T-helper 2 cell (primary cell): Measurements from ENCODE around the gene GPD2.
A peak's percentile ranks its signal among the peaks of the same experiment; 100 is the strongest.

Experiments used
- DNase-seq, 5 experiments: peaks; one replicate each; pipeline versions ENCODE4 v3.0.0 to v3.0.0-alpha.2; 2012 to 2022

Gene GPD2

DNA sequence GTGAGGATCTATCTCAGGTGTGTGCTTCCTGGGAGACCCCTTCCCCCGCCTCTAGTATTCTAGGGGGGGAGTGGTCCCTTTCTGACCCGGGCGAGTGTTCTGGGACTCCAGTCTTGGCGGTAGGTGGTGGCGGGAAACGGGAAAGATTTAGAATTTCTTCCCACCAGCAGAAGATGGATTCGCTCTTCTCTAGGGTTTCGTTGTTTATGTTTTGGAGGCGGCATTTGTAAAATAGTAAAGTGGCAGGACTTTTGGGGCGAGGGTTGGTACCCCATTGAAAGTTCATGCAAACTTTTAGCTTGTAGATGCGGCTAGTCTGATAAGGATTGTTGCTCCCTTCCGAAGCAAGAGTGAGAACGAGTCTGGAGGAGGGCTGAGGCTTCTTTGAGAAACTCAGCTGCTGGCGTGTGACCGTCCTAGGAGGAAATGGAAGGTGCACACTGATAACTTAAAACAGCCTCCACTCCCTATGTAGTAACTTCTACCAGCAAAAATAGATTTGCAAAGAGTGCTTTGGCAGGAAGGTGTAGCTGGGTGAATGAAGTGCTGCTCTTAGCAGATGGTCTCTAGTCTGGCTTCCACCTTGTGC is 412 bp downstream of the GPD2 start:
- DNase-seq = peak in 2 of 5 experiments; percentile 4 to 76

DNA sequence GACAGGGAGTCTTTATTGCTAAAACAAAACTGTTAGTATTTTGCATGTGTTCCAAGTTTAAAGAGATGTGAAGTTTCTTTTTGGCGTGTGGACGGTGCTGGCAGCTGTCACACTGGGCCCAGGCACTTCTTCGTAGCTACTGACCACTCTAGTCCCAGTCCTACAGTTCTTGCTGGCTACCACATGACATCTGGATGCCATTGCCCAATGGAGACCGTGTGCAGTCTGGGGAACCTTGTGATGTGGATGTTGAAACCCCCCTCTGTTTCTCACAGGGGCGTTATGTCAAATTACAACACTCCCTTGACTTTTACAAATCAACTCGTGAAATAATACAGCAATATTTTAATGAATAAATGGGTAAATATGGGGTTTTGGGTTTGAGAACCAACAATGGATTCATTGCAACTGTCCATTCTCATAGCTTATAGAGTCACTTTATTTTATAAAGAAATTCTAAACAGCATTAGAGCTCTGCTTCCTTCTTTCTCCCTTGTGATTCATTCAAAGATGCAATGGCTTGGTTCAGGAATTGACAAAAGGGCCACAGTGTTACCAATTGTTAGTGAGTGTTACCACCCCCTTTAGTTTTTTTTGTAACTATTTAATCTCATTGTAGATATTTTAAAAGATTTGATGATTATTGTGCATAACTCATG is 1.2 kb downstream of the GPD2 start:
- peak in 1 of 5 experiments; percentile 14 for DNase-seq

- DNase-seq = no peak
Observed at GRCh38 chr2:156437931-156438410, 1.8 kb downstream of the GPD2 start.

- no peak for DNase-seq
Observed at GRCh38 chr2:156443089-156443488, 6.9 kb downstream of the GPD2 start.

DNA sequence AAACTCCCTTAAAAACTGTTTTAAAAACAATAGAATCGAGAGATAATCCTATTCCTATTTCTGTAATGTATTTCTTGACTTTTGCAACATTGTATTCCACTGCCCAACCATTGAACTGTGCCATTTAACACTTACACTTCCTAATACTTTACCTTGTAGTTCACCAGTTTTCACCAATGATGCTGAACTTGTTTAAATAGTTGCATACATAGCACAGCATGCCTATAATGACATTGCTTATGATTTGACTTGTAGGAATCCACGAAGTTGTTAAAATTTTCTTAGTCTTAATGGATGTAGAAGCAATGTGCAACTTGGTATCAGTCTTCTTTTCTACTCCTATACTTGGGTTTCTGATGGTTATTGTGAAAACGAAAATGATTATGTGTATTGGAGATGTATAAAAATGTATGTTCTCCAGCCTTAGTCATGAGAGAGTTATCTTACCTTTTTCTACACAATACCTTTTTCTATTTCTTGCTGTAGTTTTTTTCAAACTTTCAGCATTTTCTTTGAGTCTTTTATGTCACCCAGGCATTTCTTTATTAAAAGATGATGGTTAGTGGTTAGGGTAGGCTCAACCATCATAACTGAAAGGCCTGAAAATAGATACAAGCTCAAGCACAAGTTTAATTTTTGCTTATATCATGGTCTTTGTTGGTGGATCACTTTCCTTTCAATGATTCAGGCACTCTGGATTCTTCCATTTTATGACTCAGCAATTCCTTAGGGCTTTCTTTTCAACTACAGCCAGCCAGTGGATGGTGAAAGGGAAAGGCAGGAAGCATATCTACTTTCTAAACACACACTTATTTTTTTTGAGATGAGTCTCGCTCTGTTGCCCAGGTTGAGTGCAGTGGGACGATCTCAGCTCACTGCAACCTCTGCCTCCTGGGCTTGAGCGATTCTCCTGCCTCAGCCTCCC is 9.4 kb downstream of the GPD2 start:
- no peak for DNase-seq

DNA sequence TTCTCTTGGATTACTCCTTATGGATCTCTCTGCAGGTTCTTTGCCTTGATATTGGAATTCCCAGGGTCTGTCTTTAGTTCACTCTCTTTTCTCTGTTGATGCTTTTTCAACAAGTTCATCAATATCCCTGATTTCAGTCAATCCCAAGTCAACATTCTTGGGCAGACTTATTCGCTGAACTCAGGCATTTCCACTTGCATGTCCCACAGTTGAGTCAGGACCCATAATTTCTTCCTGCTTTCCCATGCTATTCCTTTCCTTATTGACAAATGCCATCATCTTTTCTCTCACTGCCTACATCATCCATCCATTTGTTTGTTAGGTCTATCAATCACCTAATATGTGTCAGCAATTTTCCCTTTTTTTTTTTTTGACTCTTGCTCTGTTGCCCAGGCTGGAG is 11.6 kb downstream of the GPD2 start:
- no peak for DNase-seq

DNA sequence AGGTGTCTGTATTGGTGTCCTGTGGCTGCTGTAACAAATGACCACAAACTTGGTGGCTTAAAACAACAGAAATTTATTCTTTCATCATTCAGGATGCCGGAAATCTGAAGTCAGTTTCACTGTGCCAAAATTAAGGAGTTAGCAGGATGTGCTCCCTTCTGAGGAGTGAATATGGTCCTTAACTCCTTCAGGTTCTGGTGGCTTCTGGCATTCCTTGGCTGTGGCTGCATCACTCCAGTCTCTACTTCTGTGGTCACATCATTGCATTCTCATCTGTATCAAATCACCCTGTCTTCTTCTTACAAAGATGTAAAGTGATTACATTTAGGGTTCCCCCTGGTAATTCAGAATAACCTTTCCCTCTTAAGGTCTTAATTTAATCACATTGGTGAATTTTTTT is 12.6 kb downstream of the GPD2 start:
- no peak for DNase-seq

GRCh38 chr2:156452971-156453370 is 16.8 kb downstream of the GPD2 start:
- DNase-seq = no peak

DNA sequence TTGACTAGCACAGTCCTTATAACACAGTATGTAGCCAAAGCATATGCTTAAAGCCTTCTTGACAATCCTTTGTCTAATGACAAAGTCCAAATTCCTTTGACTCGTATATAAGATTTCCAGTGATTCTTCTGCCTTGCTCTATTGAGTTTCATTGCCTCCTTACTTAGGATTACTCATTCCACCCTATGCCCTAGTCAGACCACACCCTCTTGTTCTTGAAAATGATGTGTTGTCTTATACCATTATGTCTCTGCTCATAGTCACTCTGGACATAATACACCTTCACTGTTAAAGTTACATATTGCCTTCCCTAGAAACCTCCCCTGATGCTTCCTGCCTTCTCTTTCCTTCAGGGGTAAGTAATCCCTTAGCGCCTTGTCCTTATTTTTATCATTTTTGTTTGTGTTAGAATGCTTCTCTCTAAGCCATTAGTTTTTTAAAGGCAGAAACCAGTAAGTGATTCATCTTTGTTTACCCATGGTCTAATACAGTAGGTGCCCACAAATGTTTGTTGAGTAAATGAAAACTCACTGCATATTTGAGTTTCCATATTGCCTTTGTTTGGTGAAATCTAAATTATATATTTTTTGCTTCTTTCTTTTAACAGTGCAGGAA is 19.3 kb downstream of the GPD2 start:
- DNase-seq = no peak

GRCh38 chr2:156456616-156457015 is 20.4 kb downstream of the GPD2 start:
- DNase-seq = no peak

- DNase-seq = no peak
Observed at GRCh38 chr2:156457523-156458517, 21.6 kb downstream of the GPD2 start.

DNA sequence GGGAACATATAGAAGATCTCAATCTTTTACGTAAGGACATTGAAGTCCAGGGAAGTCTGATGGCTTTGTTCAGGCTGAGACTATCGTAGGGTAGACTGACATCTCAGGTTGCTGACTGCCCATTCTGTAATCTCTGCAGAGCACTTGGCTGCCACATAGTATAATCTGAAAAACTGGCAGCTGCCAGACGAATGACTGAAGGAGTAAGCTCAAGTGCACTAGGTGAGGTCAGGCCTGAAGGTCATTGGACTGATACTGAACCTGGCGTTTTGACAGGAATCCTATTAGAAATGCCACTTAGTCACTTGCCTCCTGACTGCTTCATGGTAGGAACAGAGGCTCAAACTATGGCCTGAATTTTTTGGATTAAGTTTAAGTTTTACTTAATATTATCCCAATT is 23.5 kb downstream of the GPD2 start:
- DNase-seq = no peak

DNA sequence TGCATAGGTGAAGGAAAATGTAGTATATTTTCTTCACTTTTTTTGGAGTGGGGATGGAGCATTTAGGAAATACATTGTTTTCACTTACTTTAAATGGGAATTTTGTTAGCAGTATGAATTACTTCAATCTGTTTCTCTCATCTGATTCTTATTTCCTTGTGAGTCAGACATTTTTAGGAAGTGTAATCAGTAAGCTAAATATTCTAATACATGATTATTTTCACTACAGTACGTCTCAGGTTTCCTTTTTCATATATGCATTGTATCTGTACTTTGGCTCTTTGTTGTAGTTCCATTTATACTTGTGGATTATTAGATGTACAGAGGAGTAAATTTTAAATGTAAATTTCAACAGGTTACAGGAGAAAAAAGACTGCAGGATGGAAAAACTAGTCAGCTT is 27.9 kb downstream of the GPD2 start:
- DNase-seq = no peak

DNA sequence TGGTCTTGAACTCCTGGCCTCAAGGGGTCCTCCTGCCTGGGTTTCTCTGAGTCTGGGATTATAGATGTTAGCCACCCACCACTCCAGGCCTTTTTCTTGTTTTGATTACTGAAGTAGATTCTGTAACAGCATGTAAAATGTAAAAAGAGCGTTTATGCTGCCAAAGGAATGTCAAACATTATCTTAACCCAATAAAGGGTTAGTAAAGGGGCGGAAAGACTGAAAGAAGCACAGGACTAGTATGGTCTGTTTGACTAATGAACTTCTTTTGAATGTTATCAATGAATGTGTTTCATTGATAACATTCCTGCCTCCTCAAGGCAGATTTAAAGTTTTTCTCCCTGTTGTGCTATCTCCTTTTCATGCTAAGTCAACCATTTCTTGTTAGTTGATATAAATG is 29.4 kb downstream of the GPD2 start:
- no peak for DNase-seq

DNA sequence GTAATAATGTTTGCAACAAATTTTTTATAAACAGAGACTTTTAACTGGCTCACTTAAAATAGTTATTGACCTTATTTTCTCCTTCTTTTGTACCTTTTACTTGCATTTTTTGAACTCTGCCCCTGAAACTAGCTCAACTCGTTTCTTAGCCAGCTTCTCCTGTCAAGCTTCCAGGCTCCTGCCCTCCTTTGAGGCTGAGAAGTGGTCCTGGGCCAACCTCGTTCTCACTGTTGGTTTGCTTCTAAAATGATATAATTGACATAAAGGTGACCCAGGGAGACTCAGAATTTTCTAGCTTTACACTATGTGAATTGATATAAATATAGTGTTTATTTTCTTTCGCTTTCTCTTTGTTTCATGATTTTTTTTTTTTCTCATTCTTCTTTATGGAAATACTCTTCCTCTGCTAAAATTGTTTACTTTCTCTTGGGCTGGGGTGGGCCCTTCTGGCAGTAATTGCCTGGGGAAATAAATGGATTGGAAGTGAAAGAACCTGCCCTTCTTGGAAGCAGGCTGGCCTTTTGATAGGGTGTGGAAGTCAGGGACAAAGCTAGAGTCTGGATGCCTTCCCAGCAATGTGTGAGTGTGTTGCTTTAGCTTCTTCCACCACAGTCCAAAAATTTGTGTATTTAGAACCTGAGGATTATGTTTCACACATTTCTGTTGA is 30.7 kb downstream of the GPD2 start:
- DNase-seq = no peak

DNA sequence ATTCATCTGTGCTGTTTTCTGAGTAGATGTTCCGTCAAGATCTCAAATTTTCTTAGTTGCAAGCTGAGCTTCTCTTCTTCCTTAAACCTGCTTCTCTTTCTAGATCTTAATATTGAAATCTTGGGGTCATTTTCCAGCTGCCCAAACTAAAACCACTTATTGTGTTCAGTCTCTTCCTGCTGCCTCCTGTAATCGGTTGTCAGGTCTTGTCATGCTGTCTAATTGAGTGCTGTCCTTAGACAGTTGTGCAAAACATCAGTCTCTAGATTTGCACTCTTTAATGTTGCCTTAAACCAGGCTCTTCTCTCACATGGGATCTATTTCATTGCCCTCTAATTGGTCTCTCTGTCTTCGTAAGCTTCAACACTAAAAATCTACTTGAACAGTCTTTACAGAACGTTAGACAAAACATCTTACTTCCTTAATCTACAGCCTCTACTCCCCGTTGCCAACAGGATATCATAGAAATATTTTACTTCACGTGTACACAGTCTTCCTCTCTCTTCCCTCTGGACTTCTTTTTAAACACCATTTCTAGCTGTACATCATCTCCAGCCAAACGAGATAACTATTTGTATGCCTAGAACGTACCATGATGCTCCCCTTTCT is 34.9 kb downstream of the GPD2 start:
- no peak for DNase-seq

DNA sequence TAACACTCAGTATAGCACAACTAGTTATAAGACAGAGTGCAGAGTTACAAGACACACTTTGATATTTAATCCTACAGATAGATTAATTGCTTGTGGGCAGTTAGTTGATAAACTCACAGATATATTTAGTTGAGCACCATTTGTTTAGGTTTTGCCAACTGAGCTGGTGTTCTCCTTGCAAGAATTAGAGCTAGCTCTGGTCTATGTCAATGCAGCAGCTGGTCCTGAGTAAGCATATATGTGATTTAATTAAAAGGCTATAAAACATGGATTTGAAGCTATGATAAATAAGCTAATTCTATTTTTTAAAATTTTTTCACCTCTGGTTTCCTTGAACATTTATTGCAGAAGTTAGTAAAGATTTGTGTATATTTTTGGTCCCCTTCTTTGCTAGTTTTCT is 35.6 kb downstream of the GPD2 start:
- no peak for DNase-seq

DNA sequence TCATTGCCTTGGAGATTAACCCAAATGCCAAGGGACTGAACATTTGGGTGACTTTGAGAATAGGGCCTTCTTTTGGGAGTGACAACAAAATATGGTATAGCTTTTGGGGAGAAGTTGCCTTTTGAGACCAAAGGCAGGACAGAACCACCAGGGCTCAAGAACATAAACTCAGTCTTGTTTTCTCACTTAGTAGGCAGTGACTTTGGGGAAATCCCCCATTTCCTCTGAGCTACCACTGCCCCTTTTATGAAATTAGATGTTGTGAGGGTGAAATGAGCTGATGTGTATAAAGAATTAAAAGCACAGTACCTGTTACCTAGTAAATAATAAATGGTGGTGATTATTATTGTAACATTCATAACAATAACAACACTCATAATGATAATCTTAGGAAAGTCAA is 36.5 kb downstream of the GPD2 start:
- DNase-seq = peak in 2 of 5 experiments; percentile 7 to 69

DNA sequence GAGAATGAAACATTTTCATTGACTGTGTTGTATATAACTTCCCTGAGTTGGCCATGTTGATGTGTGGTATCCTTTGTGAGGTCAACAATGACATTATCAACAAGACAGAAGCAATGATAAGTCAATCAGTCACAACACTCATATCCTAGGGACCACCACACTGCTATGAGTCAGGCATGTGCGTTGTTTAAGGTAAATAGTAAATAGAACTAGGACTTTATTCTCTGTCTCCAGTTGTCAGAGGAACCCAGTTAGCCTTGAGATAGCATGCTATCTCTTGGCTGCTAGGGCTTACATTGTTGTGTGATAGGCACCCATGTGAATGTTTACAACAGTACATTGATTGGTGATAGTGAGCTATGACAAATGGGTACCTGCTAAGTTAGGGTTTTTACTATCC is 37.3 kb downstream of the GPD2 start:
- DNase-seq = peak in 1 of 5 experiments; percentile 25

DNA sequence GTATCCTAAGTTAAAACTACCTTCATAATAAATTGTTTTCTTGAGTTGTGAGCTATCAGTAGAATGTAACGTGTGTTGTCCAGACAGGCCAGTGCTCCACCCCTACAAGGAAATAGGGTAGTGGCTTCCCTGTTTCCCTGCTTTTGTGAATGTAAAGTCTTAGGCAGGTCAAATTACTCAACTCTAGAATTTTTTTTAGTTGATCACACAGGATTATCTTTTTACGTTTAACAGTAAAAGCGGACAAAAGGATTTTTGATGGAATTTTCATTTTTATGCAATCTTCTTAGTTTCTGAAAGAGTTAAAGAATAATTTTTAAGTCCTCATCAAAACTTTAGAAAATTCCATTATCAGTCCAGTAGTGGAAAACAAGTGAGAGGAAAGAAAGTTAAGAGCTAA is 38.2 kb downstream of the GPD2 start:
- no peak for DNase-seq
